CD8-positive, alpha-beta memory T cell (primary cell): ENCODE measurements around the gene RBM7. TPM values are rescaled to one million over a fixed set of nuclear protein-coding genes. Genes with fewer than 3 reads are reported as not detected.

Experiments used
- CTCF ChIA-PET: fragments of 350-600 bp; sonication (Branson Sonifier 250); formaldehyde crosslinking; loops from one replicate; lab custom pipeline; 2021; ENCODE audit warnings: antibody characterized with exemption; lab: Charles Lee
- POLR2A ChIA-PET: fragments of 350-600 bp; sonication (Branson Sonifier 250); formaldehyde crosslinking; loops from one replicate; lab custom pipeline; 2021; ENCODE audit warnings: antibody characterized with exemption; lab: Charles Lee
- DNase-seq, 5 donors: peaks; one replicate each; pipeline versions ENCODE4 v3.0.0 to v3.0.0-alpha.2; 2020 to 2022; ENCODE audit warnings: mixed read lengths in 1 of 5
- H3K27ac ChIP-seq: one replicate; pipeline ENCODE4 v1.7.0; 2013; ENCODE audit warnings: low read depth, mild to moderate bottlenecking, low read length, moderate library complexity
- H3K27me3 ChIP-seq: 2 replicates; pipeline ENCODE4 v1.7.0; 2013; ENCODE audit warnings: low read length, mild to moderate bottlenecking; ENCODE audit not compliant: insufficient read depth, poor library complexity, severe bottlenecking
- H3K36me3 ChIP-seq: 2 replicates; pipeline ENCODE4 v1.7.0; 2013; ENCODE audit warnings: mild to moderate bottlenecking, low read length, moderate library complexity; ENCODE audit not compliant: insufficient read depth
- H3K4me1 ChIP-seq: 2 replicates; pipeline ENCODE4 v1.7.0; 2013; ENCODE audit warnings: mild to moderate bottlenecking, low read length, moderate library complexity; ENCODE audit not compliant: insufficient read depth
- H3K4me3 ChIP-seq: 2 replicates; pipeline ENCODE4 v1.7.0; 2013; ENCODE audit warnings: mild to moderate bottlenecking, low read length
- H3K9me3 ChIP-seq: 2 replicates; pipeline ENCODE4 v1.7.0; 2013; ENCODE audit warnings: mild to moderate bottlenecking, low read length
- H3K27ac Mint-ChIP-seq, 8 donors: one replicate each; pipeline ENCODE4 v1.8.0; 2020 to 2021; ENCODE audit warnings: mixed read lengths in 8 of 8, mild to moderate bottlenecking in 6 of 8, inconsistent platforms in 3 of 8, moderate library complexity in 3 of 8
- H3K27me3 Mint-ChIP-seq, 2 donors: one replicate each; pipeline ENCODE4 v1.8.0; 2020 to 2021; ENCODE audit warnings: mixed read lengths in 2 of 2, mild to moderate bottlenecking in 1 of 2, moderate library complexity in 1 of 2
- H3K36me3 Mint-ChIP-seq, 3 donors: one replicate each; pipeline ENCODE4 v1.8.0; 2020 to 2021; ENCODE audit warnings: mixed read lengths in 3 of 3, inconsistent platforms in 1 of 3, mild to moderate bottlenecking in 1 of 3
- H3K4me1 Mint-ChIP-seq, 3 donors: one replicate each; pipeline ENCODE4 v1.8.0; 2020 to 2021; ENCODE audit warnings: mixed read lengths in 3 of 3, inconsistent platforms in 1 of 3, mild to moderate bottlenecking in 1 of 3
- H3K4me3 Mint-ChIP-seq, 7 donors: one replicate each; pipeline ENCODE4 v1.8.0; 2020 to 2021; ENCODE audit warnings: mixed read lengths in 7 of 7, mild to moderate bottlenecking in 6 of 7, moderate library complexity in 4 of 7, inconsistent platforms in 2 of 7
- H3K9me3 Mint-ChIP-seq, 5 donors: one replicate each; pipeline ENCODE4 v1.8.0; 2020 to 2022; ENCODE audit warnings: mixed read lengths in 5 of 5, mild to moderate bottlenecking in 3 of 5, moderate library complexity in 2 of 5, inconsistent platforms in 1 of 5
- polyA plus RNA-seq: library from polyadenylated mRNA; unstranded; fragments of 300-500 nt; fragmentation: Illumina TruSeq; gene quantifications from one replicate; pipeline ENCODE4 v1.2.3, GENCODE V29; 2021
- total RNA-seq, 2 experiments: library from RNA; stranded (reverse); gene quantifications; one replicate each; pipeline ENCODE4 v1.2.3, GENCODE V29; 2021

Gene RBM7
- total and polyA plus RNA-seq, 3 experiments from 2014 or later = 23.1 to 37.7 (median 35.7) TPM

DNA sequence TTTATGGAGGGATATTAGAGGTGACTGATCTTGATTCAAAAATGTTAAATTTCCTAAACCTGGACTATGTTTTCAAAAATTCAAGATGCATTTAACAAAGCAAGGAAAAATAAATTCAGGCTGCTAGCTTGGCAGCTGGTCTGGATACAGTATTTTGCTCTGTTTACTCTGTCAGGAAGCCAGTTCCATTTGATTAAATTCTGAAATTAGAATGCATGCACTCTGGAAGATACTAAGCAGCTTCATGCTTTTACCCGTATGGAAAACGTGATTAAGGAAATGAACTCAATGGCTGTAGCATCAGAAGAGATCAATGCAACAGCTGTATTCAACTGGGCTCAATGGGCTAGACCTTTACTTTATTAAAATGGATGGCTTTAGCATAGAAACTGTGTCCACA lies 14.3 kb upstream of the RBM7 start:
- H3K36me3 Mint-ChIP-seq = peaks cover 0 to 22% (median 0%) of the 10 kb centered on the region in 3 donors
- Histone ChIP-seq H3K27ac (no peak overlapping the region), H3K36me3 (no peaks in the 10 kb centered on the region), H3K27me3 (no peaks in the 10 kb centered on the region), H3K9me3 (no peaks in the 10 kb centered on the region), H3K4me1 (no peaks in the 10 kb centered on the region), H3K4me3 (no peak overlapping the region)
- no peak overlapping the region for H3K4me3 Mint-ChIP-seq
- no peaks in the 10 kb centered on the region for H3K4me1 Mint-ChIP-seq
- H3K9me3 Mint-ChIP-seq = peaks cover 0 to 6% (median 3%) of the 10 kb centered on the region in 5 donors
- peaks cover 2 to 32% of the 10 kb centered on the region in 2 donors for H3K27me3 Mint-ChIP-seq
- no peak overlapping the region for H3K27ac Mint-ChIP-seq
- CTCF ChIA-PET = no interaction called here
- DNase-seq = no peak
- POLR2A ChIA-PET = no interaction called here

DNA sequence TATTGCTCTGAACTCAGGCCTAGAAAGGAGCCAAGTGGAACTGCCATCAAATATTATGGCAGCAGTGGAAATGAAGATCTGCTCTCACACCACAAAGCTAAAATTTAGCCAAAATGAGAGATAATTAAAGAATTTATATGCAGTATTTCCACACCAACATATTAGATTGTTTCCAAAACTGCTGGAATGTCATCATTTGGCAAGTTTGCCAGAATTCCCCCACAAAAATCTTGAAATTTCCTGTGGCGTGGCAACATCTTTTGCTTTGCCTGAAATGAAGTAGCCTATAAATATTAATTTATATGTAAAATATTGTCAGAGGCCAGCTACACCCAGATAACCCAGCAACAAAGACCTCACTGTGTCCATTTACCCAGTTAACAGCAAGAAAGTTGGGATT lies 13.9 kb upstream of the RBM7 start:
- no peaks in the 10 kb centered on the region for H3K4me1 ChIP-seq
- POLR2A ChIA-PET = interaction anchor here (1.0 kb wide), 1 partner anchor 14 kb away, joined by 4 read pairs; the partner anchor contains the start of genes C11orf71 and RBM7
- no peak overlapping the region for H3K4me3 Mint-ChIP-seq

DNA sequence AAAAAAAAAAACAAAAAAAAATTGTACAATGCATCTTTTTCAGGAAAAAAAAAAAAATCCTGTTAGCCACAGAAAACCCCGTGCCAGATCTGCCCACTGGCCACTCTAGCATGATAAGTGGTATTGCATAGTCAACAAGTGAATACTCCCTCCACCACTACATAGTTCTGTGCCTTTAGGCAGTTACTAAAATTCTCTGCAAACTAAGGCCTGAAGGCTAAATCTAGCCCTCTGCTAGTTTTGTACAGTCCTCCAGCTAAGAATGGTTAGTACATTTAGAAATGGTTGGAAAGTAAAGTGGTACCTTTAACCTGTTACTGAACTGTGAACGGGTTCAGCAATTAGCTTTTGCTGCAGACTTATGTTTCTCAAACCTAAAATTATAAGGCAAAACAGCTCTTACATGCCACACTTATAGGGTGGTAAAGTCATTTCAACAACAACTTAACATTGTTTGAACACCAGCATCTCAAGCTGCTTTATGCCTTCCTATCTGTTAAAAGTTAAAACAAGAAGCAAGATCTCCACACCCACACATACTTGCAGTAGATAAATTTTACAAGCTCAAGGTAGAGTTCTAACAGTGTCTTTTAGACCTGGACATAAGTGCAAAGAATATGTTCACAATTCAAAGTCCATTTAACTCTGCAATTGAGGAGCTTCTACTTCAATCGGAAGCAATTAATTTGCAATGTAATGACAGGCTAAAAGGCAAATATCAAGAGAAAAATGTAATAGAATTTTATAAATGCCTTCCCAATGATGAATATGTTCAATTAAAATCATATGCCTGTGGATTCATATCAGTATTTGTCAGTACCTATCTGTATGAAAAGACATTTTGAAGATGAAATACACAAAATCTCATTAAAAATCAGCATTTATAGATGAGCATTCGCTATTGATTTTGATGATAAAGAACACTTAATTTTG lies 7.5 kb upstream of the RBM7 start:
- no peak overlapping the region for H3K4me3 Mint-ChIP-seq
- ChIA-PET CTCF (no interaction called here), POLR2A (no interaction called here)
- no peaks in the 10 kb centered on the region for H3K36me3 Mint-ChIP-seq
- H3K9me3 ChIP-seq = no peaks in the 10 kb centered on the region
- H3K4me1 Mint-ChIP-seq = peaks cover 3 to 8% (median 7%) of the 10 kb centered on the region in 3 donors
- DNase-seq = no peak
- H3K27ac ChIP-seq = no peak overlapping the region
- no peaks in the 10 kb centered on the region for H3K27me3 ChIP-seq
- H3K27ac Mint-ChIP-seq = no peak overlapping the region
- no peak overlapping the region for H3K4me3 ChIP-seq
- no peaks in the 10 kb centered on the region for H3K4me1 ChIP-seq
- no peaks in the 10 kb centered on the region for H3K36me3 ChIP-seq
- H3K27me3 Mint-ChIP-seq = peaks cover 2 to 6% of the 10 kb centered on the region in 2 donors
- H3K9me3 Mint-ChIP-seq = no peaks in the 10 kb centered on the region

More for the DNA sequence above, 13.9 kb upstream of the RBM7 start:
- CTCF ChIA-PET = no interaction called here
- H3K27ac ChIP-seq = no peak overlapping the region
- Mint-ChIP-seq H3K4me1 (no peaks in the 10 kb centered on the region), H3K9me3 (peaks cover 0 to 6% (median 3%) of the 10 kb centered on the region in 5 donors), H3K27ac (no peak overlapping the region), H3K36me3 (peaks cover 0 to 22% (median 0%) of the 10 kb centered on the region in 3 donors), H3K27me3 (peaks cover 2 to 32% of the 10 kb centered on the region in 2 donors)
- no peak for DNase-seq
- H3K4me3 ChIP-seq = no peak overlapping the region
- H3K36me3 ChIP-seq = no peaks in the 10 kb centered on the region
- no peaks in the 10 kb centered on the region for H3K9me3 ChIP-seq
- H3K27me3 ChIP-seq = no peaks in the 10 kb centered on the region

DNA sequence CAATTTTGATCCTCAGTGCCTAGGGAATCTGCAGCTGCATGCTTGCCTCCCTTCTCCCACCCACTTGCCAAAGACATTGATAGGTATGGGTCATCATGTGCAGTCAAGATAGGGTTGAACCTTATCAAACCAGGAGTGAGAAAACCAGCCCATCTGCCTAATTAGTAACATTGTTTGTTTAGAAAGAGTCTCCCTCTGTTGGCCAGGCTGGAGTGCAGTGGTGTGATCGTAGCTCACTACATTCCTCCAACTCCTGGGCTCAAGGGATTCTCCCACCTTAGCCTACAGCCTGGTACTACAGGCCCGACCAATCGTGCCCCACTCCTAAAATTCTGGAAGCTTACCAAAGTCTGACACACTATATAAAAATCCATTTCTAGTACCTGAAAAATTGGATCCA lies 4.7 kb upstream of the RBM7 start:
- Mint-ChIP-seq H3K27me3 (peaks cover 0 to 2% of the 10 kb centered on the region in 2 donors), H3K4me1 (peaks cover 17 to 34% (median 26%) of the 10 kb centered on the region in 3 donors), H3K4me3 (no peak overlapping the region), H3K27ac (peak overlapping the region in 1 of 8 donors; percentile 28), H3K9me3 (no peaks in the 10 kb centered on the region), H3K36me3 (peaks cover 0 to 14% (median 0%) of the 10 kb centered on the region in 3 donors)
- Histone ChIP-seq H3K4me3 (no peak overlapping the region), H3K36me3 (no peaks in the 10 kb centered on the region), H3K9me3 (no peaks in the 10 kb centered on the region), H3K4me1 (peaks cover 15% of the 10 kb centered on the region), H3K27me3 (no peaks in the 10 kb centered on the region), H3K27ac (no peak overlapping the region)
- ChIA-PET POLR2A (no interaction called here), CTCF (no interaction called here)
- DNase-seq = no peak

DNA sequence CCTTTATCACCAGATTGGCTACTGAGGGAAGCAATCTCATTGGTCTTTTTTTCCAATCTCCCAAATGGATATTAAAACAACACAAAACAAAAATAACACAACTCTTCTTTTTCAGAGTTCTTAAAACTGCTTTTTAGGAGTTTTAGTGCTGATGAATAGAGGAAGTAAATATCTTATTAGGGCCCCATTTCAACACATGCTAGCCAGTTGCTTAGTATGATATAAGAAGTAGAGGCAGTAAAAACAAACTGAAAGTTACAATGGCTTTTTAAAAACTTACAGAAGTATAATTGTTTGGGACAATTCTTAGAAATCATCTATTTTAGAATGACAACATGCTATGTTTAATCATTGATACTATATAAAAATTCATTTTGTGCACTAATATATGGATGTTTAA lies 3.5 kb upstream of the RBM7 start:
- ChIA-PET POLR2A (no interaction called here), CTCF (no interaction called here)
- H3K4me3 ChIP-seq = no peak overlapping the region
- Mint-ChIP-seq H3K4me1 (peaks cover 25 to 45% (median 37%) of the 10 kb centered on the region in 3 donors), H3K36me3 (peaks cover 0 to 18% (median 0%) of the 10 kb centered on the region in 3 donors), H3K27ac (no peak overlapping the region), H3K9me3 (no peaks in the 10 kb centered on the region), H3K4me3 (no peak overlapping the region), H3K27me3 (peaks cover 0 to 2% of the 10 kb centered on the region in 2 donors)
- no peaks in the 10 kb centered on the region for H3K27me3 ChIP-seq
- H3K27ac ChIP-seq = no peak overlapping the region
- H3K9me3 ChIP-seq = no peaks in the 10 kb centered on the region
- no peak for DNase-seq
- peaks cover 24% of the 10 kb centered on the region for H3K4me1 ChIP-seq
- no peaks in the 10 kb centered on the region for H3K36me3 ChIP-seq

DNA sequence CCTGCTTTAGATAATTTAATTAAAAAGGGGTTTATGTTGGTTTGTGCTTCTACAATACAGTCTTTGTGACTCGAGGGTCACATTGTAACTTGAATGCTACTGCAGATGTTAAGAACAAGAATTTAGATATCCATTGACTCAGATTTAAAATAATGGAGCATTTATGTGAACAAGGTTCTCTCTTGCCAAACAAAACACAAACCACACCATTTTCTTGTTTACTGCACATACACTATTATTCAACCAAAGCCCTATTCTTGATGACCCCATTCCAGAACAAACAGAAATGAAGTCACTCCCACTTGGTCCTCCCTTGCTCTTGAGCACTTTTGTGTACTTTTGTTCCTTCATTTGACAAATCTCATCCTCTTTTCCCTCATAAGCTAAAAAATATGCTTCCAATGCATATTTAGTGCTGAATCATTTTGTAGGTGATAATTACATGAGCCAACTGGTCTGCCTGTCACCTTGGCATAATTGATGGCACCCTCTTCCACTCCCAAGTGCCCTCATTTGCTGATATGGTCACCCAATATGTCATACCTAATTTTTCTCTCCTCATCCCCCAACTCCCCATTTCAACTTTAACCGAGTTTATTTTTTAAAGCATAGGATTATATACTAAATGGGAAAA lies 3.0 kb upstream of the RBM7 start:
- H3K4me1 ChIP-seq = peaks cover 27% of the 10 kb centered on the region
- Mint-ChIP-seq H3K27ac (no peak overlapping the region), H3K4me1 (peaks cover 28 to 49% (median 42%) of the 10 kb centered on the region in 3 donors), H3K9me3 (no peaks in the 10 kb centered on the region), H3K4me3 (no peak overlapping the region), H3K36me3 (peaks cover 0 to 21% (median 1%) of the 10 kb centered on the region in 3 donors), H3K27me3 (peaks cover 0 to 2% of the 10 kb centered on the region in 2 donors)
- CTCF ChIA-PET = no interaction called here
- no peak overlapping the region for H3K4me3 ChIP-seq
- H3K27ac ChIP-seq = no peak overlapping the region
- H3K36me3 ChIP-seq = no peaks in the 10 kb centered on the region
- DNase-seq = no peak
- POLR2A ChIA-PET = no interaction called here
- H3K9me3 ChIP-seq = no peaks in the 10 kb centered on the region
- no peaks in the 10 kb centered on the region for H3K27me3 ChIP-seq

DNA sequence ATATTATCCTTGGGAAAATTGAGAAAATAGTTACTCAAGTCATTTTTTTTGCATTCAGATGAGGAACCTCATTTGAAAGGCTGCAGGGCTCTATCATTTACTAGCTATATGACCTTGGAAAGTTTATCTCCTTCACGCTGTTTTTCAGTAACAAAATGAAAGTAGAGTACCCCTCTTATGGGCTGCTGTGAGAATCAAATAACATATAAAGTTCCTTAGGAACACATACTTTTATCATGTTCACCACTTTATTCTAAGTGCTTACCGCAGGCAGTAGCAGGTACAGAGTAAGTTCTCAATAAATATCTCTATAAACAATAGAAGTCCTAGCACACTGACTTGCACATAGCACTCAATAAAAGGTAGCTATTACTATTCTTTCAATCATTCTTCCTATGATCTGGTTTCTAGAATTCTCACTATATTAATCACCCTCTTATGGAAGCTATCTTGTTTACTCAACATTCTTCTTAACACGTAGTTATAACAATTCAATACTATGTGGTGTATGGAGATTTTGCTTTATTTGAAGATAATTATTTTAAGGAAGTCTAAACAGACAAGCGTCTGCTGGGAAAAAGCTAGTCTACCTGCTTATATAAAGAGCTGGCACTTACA lies 2.1 kb upstream of the RBM7 start:
- H3K4me1 ChIP-seq = peaks cover 36% of the 10 kb centered on the region
- peaks cover 0 to 27% (median 4%) of the 10 kb centered on the region in 3 donors for H3K36me3 Mint-ChIP-seq
- no peak overlapping the region for H3K27ac ChIP-seq
- H3K27me3 Mint-ChIP-seq = peaks cover 0 to 2% of the 10 kb centered on the region in 2 donors
- no peaks in the 10 kb centered on the region for H3K36me3 ChIP-seq
- peak overlapping the region in 6 of 7 donors; percentile 95 to 98 (median 97) for H3K4me3 Mint-ChIP-seq
- no peak overlapping the region for H3K4me3 ChIP-seq
- ChIA-PET CTCF (no interaction called here), POLR2A (no interaction called here)
- peaks cover 36 to 55% (median 52%) of the 10 kb centered on the region in 3 donors for H3K4me1 Mint-ChIP-seq
- no peaks in the 10 kb centered on the region for H3K9me3 Mint-ChIP-seq
- peak overlapping the region in 6 of 8 donors; percentile 42 to 100 (median 99) for H3K27ac Mint-ChIP-seq
- no peaks in the 10 kb centered on the region for H3K27me3 ChIP-seq
- DNase-seq = no peak
- no peaks in the 10 kb centered on the region for H3K9me3 ChIP-seq
